Brain microvascular endothelial cell (primary cell): ENCODE results near the gene TMEM204.

Experiments used
- DNase-seq: peaks from one replicate; pipeline ENCODE4 v3.0.0-alpha.2; 2020
- H3K27ac ChIP-seq: fragments of 250-450 bp; sonication (Bioruptor Pico); 2 replicates; pipeline ENCODE4 v1.5.1; 2020; ENCODE audit warnings: mild to moderate bottlenecking, moderate library complexity
- H3K27me3 ChIP-seq: fragments of 250-450 bp; sonication (Bioruptor Pico); replicated peaks from 2 replicates; pipeline ENCODE4 v1.5.1; 2020; ENCODE audit warnings: mild to moderate bottlenecking
- H3K36me3 ChIP-seq: fragments of 250-450 bp; sonication (Bioruptor Pico); replicated peaks from 2 replicates; pipeline ENCODE4 v1.5.1; 2020; ENCODE audit warnings: mild to moderate bottlenecking
- H3K4me3 ChIP-seq: 2 replicates; pipeline ENCODE4 v1.5.1; 2011; ENCODE audit warnings: low read depth, mild to moderate bottlenecking, control low read depth, low read length, moderate library complexity
- in situ Hi-C: cut with HindIII; loops from 2 replicates; pipeline ENCODE4 v1.10.0; 2017; ENCODE audit warnings: low sequenced_read_pairs, low pct_ligation_motif_present
- TF ChIP-seq, protein P1 (sequence below): IDR thresholded peaks from 2 replicates; pipeline ENCODE4 v1.5.1; 2011; ENCODE audit warnings: low read depth, mild to moderate bottlenecking, moderate library complexity, low read length, control low read depth, inconsistent platforms; ENCODE audit errors: missing control alignments

Gene TMEM204

DNA sequence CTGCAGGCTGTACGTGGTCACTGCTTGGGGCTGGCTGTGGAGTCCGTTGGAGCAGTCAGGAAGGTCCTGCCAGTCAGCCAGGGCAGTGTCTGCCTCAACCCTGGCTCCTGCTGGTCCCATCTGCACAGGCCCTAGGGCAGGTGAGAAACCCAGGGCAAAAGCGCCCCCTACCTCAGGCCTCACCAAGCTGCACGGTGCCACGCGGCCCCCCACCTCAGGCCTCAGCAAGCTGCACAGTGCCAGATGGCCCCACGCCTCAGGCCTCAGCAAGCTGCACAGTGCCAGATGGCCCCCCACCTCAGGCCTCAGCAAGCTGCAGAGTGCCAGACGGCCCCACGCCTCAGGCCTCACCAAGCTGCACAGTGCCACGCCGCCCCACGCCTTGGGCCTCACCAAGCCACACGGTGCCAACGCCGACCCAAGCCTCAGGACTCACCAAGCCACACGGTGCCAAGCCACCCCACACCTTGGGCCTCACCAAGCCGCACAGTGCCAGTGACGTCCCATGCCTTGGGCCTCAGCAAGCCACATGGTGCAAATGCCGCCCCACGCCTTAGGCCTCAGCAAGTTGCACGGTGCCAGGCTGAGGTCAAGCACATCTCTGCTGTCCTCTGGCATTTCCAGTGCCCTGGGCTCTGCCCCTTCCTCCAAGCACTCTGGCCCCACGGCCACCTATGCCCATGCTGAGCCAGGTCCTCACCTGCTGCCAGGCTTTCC lies 5.5 kb downstream of the TMEM204 start:
- H3K27me3 ChIP-seq, result no peaks in the 10 kb centered on the region
- in situ Hi-C loops, result no loop called here
- H3K27ac ChIP-seq, result no peak overlapping the region
- DNase-seq, result no peak
- TF ChIP-seq, protein P1, sequence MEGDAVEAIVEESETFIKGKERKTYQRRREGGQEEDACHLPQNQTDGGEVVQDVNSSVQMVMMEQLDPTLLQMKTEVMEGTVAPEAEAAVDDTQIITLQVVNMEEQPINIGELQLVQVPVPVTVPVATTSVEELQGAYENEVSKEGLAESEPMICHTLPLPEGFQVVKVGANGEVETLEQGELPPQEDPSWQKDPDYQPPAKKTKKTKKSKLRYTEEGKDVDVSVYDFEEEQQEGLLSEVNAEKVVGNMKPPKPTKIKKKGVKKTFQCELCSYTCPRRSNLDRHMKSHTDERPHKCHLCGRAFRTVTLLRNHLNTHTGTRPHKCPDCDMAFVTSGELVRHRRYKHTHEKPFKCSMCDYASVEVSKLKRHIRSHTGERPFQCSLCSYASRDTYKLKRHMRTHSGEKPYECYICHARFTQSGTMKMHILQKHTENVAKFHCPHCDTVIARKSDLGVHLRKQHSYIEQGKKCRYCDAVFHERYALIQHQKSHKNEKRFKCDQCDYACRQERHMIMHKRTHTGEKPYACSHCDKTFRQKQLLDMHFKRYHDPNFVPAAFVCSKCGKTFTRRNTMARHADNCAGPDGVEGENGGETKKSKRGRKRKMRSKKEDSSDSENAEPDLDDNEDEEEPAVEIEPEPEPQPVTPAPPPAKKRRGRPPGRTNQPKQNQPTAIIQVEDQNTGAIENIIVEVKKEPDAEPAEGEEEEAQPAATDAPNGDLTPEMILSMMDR, result no peak
- H3K4me3 ChIP-seq, result no peak overlapping the region
- peaks cover 46% of the 10 kb centered on the region for H3K36me3 ChIP-seq

DNA sequence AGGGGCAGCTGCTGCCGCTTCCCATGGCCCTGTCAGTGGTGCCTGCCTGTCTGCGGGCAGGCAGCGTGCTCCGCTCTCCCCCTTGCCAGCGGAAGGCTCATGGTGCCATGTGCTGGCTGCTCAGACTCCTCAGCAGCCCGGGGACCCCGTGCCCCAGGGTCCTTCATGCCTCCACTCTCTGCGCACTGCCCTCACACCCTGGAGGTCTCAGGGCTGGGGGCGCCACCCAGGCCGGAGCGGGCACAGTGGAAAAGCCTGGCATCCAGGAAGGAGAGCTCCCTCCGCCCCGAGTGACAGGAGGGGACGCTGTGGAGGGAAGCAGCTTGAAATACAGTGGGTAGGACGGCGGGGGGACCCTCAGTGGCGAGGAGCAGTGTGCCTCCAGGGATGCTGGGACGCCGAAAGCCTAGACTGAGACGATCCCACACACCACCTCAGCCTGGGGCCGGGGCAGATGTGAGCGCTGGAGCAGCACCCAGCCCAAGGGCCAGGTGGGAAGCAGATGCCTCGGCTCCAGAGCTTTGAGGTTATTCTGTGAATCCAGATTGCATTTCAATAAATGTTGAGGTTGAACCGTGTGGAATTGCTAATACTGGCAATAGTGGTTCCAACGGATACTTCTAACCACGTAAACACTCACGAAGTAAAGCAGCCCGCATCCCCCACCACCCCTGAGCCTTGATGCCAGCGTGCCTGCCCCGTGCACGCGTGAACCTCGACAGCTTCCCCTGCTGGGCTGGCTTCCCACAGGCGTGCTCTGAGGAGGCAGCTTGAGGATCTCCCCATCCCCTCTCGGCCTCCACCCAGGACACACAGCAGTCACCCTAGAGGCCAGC lies 6.5 kb downstream of the TMEM204 start:
- Histone ChIP-seq H3K4me3 (no peak overlapping the region), H3K27ac (no peak overlapping the region), H3K27me3 (no peaks in the 10 kb centered on the region), H3K36me3 (peaks cover 46% of the 10 kb centered on the region)
- TF ChIP-seq, protein P1, result no peak
- no peak for DNase-seq
- in situ Hi-C loops, result no loop called here

DNA sequence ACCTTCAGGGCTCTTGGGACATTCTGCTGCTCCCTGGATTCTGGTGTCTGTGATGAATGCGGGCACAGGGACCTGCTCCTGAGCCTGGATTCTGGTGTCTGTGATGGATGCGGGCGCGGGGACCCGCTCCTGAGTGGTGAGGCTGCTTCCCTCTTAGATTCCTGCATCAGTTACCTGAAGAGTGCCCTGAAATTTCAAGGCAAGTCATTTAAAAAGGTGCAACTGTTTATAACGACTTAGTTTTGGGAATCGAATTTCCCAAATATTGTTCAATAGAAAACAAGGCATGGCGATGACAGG lies 7.0 kb downstream of the TMEM204 start:
- Histone ChIP-seq H3K4me3 (no peak overlapping the region), H3K27me3 (no peaks in the 10 kb centered on the region), H3K27ac (no peak overlapping the region), H3K36me3 (peaks cover 46% of the 10 kb centered on the region)
- in situ Hi-C loops, result no loop called here
- TF ChIP-seq, protein P1, result no peak
- DNase-seq, result no peak

DNA sequence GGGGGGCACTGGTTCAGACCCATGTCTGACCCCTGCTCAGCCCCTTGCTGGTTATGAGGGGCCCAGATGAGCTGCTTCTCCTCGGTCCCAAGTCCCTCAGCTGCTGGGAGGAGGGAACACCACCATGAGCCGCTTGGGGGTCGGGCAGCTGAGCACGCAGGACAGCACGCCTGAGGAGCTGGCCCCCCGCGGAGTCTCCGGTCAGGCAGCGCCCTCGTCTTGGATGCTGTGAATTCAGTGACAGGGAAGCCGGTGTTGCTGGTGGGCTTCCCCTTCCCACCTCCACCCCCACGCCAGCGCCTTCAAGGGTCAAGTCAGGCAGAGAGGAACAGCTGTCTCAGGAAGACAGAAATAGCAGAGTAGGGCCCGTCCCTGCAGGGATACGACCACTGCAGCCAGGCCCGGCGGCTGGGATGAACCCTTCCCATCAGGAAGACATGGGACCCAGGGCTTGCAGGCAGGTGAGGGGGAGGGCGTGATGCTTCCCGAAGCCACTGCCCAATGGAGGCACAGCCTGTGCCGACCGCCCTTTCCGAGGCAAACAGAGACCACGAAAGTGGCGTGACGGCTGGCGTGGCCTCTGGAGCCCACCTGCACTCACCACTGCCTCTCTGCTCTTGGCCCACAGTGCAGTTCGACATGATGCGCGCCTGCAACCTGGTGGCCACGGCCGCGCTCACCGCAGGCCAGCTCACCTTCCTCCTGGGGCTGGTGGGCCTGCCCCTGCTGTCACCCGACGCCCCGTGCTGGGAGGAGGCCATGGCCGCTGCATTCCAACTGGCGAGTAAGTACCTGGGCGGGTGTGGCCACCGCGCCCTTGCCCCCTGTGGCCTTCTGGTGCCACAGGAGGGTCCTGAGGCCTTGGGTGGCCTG lies 8.1 kb downstream of the TMEM204 start:
- TF ChIP-seq, protein P1, result no peak
- in situ Hi-C loops, result no loop called here
- no peak for DNase-seq
- peaks cover 38% of the 10 kb centered on the region for H3K36me3 ChIP-seq
- H3K27ac ChIP-seq, result no peak overlapping the region
- no peak overlapping the region for H3K4me3 ChIP-seq
- H3K27me3 ChIP-seq, result no peaks in the 10 kb centered on the region

DNA sequence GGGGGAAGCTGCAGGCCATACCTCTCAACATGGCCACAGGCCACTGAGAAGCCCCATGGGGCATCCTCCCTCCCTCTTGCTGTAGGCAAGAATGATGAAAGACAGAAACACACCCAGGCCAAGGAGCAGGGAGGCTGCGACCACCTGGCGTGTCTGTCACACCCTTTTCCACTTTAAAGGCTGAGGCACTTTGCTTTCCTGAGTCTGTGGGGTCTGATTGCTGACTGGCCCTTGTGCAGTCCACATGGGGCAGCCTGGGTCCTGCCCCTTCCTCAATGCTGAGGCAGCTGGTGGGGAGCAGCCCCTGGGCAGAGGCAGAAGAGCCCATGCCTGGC lies 8.7 kb downstream of the TMEM204 start:
- peaks cover 32% of the 10 kb centered on the region for H3K36me3 ChIP-seq
- in situ Hi-C loops, result no loop called here
- no peak overlapping the region for H3K4me3 ChIP-seq
- TF ChIP-seq, protein P1, result no peak
- no peaks in the 10 kb centered on the region for H3K27me3 ChIP-seq
- DNase-seq, result no peak
- no peak overlapping the region for H3K27ac ChIP-seq
